HG02798 (cell line): ENCODE measurements around the gene METRN.

Source experiments
- ATAC-seq: cut with Tn5 transposase; IDR thresholded peaks from one replicate; pipeline ENCODE4 v1.9.1; 2021; ENCODE audit warnings: mild to moderate bottlenecking; ENCODE audit not compliant: unreplicated experiment, poor library complexity

The METRN gene

DNA sequence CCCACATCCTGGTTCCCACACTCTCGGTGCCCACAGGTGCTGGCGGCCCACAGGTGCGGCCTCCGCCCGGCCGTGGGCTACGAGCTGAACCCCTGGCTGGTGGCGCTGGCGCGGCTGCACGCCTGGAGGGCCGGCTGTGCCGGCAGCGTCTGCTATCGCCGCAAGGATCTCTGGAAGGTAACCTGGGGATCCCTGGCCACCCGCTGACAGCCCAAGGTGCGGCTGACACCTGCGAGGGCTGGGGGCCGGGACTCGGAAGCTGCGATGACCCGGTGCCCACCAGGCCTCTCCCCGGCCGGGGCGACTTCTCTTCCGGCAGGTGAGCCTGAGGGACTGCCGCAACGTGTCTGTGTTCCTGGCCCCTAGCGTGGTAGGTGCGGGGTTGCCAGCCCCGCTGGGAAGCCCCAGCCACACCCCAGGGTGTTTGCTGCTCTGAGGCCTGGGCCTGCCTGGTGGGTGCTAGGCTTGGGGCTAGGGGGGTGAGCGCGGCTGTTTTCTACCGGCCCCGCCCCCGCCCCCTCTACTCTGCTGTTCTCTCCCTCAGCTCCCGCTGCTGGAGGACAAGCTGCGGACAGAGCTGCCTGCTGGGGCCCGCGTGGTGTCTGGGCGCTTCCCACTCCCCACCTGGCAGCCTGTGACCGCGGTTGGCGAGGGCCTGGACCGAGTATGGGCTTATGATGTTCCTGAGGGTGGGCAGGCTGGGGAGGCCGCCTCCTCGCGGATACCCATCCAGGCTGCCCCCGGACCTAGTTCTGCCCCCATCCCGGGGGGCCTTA, 7.0 kb downstream of the METRN start:
- no peak for ATAC-seq

DNA sequence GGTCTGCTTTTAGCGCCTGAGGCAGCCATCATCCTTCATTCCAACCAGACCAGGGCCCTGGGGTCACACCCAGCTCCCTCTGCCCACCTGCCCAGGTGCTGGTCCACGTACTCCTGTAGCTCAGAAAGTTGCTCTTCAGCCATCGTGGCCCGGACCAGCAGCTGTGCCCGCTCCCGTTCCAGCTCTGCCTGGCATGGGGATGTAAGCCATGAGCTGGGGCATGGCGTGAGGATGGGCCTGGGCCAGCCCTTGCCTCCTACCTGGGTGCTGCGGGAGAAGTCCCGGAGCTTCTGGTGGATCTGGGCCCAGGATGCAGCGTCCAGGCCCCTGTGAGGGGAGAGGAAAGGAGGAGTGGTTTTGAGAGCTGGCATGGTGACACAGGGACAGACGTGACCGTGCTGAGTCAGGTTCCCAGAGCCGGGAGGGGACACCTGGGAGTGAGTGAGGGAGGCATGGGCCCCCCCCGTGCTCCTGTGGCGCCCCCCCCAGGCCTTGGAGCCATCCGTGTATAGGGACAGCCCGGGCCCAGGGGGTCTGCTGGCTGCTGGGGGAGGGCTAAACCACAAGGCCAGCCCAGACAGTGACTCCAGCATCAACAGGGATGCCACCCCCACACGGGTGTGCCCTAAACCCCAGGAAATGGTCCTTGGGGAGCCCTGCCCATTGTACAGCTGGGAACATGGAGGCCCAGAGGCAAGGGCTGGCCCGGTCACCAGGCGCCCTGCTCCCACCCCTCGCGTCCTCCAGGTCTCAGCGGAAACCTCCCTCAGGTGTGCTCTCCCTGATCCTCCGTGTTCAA, 8.1 kb downstream of the METRN start:
- no peak for ATAC-seq

DNA sequence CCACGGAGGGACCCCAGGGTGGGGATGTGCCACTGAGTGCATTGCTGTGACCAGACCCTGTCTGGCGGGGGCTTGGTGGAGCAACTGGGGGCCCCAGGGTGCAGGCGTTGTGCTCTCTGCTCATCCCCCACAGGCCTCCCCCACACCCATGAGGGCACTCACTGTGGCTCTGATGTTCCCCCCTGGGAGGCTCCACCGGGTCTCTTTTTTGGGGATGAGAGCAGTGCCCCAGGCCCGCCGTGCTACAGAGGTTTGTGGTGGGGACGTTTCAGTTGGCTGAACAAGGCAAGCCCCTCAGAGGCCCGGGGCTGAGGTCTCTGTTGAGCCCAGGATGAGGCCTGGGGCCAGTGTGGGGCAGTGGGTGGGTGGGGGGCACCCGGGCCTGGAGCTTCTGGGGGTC, 8.8 kb downstream of the METRN start:
- no peak for ATAC-seq

DNA sequence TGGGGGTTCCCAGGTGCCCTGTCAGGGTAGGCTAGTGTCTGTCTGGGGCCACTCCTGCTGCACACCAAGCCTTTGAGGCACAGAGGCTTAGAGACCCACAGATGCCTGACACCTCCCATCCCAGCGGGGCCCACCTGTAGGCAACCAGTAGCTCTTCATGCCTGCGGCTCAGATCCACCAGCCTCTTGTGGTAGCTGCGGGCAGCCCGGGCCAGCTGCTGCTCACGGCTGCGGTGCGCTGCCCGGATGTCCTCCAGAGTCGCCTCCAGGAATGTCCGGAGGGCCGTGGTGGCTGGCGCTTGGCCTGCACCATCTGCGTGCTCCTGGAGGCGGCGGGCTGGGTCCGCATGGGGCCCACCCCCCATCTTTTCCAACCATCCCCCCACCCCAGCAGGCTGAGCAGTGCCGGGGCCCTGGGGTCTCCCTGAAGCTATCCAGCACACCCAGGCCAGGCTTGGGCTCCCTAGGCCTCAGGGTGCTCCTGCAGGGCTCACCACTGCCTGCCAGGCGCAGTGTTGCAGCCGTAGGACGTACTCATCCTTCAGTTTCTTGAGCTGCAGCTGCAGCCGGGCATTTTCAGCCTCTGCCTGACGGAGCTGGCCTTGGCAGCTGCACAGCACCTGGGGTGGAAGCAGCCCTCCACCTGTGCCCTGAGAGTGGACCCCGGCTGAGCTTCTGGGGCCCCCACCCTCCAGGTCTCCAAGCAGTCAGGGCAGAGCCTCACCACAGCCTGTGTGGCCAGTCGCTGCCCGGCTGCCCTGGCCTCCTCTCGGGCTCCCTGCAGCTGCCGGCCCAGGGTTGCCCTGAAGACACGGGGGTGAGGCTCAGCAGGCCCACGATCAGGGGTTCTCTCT, 9.5 kb downstream of the METRN start:
- ATAC-seq = no peak

DNA sequence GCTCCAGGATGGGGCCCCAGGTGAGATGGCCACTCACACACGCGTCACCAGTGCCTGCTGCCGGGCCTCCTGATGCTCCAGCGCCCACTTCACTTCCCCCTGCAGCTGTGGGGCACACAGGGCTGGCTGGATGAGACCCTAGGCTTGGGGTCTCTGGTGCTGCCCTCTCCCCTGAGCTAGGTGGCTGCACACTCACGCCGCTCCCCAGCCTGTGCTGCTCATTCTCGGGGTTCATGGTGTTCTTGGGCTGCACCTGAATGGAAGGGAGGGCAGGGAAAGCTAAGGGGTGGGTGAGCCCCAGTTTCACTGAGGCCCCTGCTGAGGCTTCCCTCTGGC, 10.1 kb downstream of the METRN start:
- ATAC-seq = no peak

DNA sequence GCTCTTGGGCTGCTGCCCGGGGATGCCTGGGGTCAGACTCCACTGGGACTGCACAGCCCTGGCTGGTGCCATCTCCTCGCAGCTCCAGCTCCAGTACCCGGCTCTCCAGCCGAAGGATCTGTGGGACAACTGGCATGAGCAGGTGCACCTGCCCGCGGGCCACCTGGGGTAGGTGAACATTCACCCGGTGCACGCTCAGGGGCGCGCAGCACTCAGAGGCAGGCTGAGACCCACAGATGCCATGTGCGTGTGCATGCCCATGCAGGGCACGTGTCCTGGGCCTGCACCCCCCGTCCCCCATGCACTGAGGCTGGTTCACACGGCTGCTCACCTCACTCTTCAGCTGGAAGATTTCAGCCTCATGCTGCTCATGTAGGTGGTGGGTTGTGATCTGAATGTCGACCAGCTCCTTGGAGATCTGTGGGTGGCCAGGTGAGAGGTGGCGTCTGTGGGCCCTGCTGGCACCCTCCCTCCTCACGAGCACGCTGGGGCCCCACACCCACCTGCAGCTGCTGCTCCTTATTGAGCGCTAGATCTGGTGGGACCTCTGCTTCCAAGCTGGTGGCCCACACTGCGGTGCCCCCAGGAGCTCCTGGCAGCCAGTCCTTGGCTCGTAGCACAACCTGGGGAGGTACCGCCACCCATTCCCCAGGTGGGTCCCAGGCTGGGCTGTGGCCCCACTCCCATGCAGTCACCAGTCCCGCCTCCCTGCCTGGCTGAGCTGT, 10.7 kb downstream of the METRN start:
- no peak for ATAC-seq

DNA sequence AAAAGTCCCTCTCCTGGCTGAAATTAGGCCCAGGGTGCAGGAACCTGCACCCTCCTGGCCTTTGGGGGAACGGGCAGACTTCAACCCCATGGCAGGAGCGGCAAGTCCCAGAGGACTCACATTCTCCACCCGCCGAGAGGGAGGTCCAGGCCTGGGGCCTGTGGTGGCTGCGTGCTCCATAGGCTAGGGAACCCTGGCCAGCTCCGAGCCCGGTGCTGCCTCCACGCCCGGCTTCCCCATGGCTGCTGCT, 11.2 kb downstream of the METRN start:
- ATAC-seq = no peak

DNA sequence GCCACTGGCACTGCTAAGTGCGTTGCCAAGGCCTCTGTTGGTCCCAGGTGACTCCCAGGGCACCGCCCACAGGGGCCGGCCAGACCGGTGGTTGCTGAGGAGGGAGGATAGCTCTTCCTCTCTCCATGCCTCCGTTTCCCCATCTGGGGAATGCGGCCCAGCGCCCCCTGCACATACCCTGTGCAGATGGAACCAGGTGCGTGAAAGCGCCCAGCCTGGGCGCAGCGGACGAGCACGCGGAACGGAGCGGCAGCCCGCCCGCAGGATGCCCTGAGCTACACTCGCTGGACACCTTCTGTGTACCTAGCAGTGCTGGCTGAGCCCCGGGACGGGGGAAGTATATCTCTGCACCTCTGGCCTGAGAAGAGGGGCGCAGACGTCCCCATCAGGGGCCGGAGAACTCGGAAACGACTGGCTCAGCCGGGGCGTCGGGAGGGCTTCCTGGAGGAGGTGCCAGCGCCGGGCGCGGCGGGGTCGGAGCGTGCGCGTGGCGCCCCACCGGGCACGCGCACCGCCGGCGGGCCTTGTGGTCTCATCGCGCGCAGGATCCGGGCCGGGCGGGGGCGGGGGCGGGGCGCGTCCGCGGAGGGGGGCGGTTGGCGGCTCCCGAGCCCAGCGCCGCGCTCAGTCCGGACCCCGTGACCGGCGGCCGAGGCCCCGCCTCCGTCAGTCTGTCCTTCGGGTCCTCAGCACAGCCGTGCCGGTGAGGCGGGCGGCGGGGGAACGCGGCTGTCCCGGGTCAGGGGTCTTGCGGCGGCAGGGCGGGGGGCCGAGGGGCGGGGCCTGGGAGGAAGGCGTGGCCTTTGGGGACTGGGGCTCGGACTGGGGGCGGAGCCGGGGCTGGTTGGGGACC, 11.7 kb downstream of the METRN start, which contains the start of the genes CCDC78 and HAGHL:
TSS of gene CCDC78 (minus strand) at position 6 of the 853 bp plus-strand sequence. CDS start 76 bp downstream, outside the sequence.
TSS of gene HAGHL (plus strand) at position 669 of the 853 bp plus-strand sequence. CDS start 404 bp downstream, outside the sequence.
- ATAC-seq = peak; percentile 44

DNA sequence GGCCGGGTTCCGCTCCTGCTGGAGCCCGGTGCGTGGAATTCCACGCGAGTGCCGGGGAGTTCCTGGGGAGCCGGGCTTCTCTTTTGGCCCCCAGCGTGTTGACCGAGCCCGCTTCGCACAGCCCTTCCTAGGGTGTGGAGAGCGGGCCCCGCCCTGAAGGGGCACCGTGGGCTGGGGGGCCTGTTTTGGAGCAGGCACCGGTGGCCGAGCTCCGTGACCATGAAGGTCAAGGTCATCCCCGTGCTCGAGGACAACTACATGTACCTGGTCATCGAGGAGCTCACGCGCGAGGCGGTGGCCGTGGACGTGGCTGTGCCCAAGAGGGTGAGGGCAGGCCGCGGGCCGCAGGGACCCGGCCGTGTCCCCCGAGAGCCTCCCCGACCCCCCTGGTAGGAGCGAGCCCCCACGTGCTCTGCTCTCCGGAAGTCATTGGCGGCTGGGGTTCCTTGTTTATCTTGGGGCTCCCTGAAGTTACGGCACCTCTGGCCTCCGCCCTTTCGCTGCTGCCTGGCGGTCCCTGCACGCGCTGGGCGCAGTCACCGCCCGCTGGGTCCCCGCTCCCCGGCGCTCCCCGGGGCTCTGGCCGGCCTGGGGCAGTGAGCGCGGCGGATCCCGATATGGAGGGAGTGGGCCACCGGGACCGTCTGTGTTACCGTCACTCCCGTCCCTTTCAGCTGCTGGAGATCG, 12.5 kb downstream of the METRN start:
- ATAC-seq = no peak

DNA sequence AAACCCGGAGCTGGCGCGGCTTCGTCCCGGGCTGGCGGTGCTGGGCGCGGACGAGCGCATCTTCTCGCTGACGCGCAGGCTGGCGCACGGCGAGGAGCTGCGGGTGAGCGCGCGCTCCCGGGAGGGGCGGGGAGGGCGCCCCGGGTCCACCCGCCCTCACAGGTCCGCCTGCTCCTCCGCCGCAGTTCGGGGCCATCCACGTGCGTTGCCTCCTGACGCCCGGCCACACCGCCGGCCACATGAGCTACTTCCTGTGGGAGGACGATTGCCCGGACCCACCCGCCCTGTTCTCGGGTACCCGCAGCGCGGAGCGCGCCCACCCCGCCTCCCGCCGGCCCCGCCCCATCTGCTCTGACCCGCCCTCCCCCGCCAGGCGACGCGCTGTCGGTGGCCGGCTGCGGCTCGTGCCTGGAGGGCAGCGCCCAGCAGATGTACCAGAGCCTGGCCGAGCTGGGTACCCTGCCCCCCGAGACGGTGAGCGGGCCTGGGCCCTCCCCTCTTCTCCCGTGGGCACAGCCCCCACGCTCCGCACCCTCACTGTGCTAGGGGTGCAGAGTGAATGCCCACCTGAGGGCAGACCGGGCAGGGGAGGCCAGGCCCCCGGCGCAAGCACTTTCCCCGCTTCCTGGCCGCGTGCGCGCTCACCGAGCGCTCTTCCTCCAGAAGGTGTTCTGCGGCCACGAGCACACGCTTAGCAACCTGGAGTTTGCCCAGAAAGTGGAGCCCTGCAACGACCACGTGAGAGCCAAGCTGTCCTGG, 13.4 kb downstream of the METRN start:
- peak; percentile 32 for ATAC-seq

DNA sequence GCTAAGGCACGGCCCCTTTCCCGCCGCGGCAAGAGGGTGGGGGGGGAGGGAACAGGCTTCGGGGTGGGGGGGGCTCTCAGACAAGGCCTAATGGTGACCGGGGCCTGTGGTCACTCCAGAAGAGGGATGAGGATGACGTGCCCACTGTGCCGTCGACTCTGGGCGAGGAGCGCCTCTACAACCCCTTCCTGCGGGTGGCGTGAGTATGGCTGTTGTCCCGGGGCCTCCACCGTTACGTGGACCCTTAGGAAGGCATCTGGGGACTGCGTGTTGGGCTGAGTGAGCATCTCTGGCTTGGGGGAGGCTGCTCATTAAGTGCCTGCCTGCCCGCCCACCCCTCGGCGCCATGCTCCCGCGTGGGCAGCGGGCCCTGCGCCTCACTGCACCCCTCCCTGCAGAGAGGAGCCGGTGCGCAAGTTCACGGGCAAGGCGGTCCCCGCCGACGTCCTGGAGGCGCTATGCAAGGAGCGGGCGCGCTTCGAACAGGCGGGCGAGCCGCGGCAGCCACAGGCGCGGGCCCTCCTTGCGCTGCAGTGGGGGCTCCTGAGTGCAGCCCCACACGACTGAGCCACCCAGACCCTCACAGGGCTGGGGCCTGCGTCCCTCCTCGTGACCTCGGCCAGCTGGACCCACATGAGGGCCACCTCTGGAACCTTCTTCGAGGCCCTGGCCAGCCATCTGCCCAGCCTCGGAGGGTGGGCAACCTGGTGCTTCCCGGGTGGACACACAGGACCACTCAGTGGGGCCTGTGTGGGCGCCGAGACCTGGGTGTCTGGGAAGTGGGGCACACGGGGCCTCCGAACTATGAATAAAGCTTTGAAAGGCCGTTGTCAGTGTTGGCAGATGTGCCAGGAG, 14.2 kb downstream of the METRN start:
- no peak for ATAC-seq

DNA sequence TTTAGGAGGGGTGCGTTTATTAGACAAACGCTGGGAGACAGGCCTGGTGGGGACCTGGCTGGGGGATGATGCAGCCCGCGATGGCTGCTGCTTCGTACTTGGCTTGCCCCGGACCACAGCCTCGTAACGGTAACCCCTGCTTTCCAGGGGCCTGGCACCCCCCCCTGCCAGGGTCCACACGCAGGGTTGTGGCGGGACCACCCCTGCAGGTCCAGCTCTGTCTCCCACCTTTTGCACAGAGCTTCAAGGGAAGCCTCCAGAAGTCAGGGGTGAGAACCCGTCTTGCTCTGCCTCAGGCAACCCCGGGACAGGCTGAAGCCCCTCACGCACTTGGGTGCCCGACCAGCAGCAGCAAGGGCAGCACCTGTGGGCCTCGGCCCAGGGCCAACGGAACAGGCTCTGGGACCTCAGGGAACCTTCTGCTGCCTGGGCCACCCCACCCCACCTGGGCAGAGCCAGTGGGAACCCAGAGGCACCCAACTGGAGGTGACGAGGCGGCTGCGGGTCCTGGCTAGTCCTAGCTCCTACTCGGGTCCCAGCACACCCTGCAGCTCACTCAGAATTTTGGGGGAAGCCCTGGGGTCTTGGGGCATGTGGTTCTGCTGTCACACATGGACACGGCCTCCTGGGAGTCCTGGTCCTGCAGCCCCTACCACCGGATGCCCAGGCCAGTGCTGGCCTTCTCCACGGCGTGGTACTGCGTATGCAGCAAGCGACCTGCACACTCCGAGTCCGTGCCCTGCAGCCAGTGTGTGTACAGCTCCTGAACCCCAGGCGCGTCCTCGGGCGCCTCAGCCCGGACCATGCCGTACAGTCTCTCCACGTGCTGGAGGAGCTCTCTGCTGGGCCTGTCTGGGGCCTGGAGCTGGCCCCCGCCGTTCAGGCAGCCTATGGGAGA, 15.1 kb downstream of the METRN start:
- ATAC-seq = no peak

DNA sequence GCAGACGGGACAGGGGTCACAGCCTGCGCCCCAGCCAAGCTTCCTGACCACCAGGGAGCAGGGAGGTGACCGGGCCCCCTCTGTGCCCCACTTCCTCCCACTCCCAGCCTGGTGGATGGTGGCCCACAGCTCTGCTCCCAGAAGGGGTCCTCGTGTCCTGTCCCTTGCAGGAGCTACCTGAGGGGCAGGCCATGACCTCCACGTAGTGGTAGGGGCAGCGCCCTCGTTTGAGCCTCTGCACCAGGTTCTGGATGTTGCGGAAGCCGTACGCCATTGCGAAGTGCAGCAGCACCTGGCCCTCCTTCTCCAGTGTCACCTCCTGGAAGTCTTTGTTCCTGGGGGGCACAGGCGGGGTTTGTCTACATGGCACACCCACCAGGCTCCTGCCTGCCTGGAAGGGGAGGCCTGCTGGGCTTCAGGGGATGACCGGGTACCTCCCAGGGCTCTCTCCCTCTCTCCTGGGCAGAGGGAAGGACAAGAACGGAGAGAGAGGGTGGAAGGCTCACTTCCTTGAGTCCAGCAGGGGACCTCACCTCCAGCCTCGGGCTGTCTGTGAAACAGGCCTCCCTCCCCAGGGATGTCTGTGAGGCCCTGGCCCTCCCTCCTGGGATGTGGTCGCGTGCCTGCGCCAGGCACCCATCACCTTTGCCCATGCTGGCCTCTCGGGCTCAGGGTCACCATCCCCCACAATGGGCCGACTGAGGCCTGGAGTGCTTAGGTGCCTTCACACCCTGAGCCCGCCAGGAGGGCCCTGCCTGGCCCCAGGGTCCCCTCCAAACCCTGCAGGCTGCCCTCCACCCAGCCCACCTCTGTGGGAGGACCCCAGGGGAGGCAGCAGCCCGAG, 16.0 kb downstream of the METRN start:
- no peak for ATAC-seq

DNA sequence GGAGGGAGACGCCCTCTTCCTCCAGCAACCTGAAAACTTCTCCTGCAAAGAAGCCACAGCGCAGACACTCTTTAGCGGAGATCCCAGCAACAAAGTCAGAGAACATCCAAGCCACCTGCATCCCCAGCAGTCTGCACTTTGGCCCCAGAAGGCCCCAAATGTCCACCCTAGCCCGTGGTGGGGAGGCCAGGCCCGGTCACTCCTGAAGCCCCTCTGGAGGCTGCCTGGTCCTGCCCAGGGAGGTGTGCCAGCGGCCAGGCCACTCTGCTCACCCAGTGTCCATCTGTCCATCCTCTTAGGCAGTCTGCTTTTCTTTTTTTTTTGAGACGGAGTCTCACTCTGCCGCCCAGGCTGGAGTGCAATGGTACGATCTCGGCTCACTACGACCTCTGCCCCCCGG, 17.4 kb downstream of the METRN start:
- ATAC-seq = no peak

DNA sequence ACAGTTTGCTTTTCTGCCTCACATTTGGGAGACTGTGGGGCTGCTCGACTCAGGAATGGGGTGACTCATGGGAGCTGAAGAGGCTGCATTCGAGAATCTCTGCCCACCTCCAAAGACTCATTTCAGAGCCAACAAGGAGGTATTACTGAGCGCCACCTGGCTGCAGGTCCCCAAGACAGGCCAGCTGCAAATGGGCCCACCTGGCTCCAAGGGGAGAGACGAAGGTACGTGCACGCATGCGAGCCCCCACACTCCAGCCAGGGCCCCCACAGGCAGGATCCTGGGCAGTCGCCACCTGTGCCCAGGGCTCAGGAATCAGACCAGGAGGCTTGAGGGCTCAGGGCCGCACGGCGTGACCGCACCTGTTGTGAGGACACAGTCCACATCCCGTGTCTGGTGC, 18.0 kb downstream of the METRN start:
- no peak for ATAC-seq
